Lung (tissue), 12 donors: Measurements from ENCODE around the gene SDR42E2. TPM values are rescaled to one million over a fixed set of nuclear protein-coding genes. Genes with fewer than 3 reads are reported as not detected.

Experiments used
- ATAC-seq: fragments of 200-7000 bp; cut with Tn5 transposase; one replicate; pipeline ENCODE4 v1.9.1; 2020; ENCODE audit warnings: moderate number of reproducible peaks; ENCODE audit not compliant: insufficient read depth, low FRiP score
- DNase-seq, 3 donors: peaks; one replicate each; pipeline ENCODE4 v3.0.0-alpha.2; 2013 to 2017
- H3K27ac ChIP-seq, 2 donors: one replicate each; pipeline ENCODE4 v1.5.1; 2013; ENCODE audit warnings: mild to moderate bottlenecking in 2 of 2, moderate library complexity in 2 of 2, control low read depth in 1 of 2, inconsistent platforms in 1 of 2, low read depth in 1 of 2, low read length in 1 of 2
- H3K27me3 ChIP-seq, 3 donors: one replicate each; pipeline ENCODE4 v1.5.1; 2013; ENCODE audit warnings: low read length in 2 of 3; ENCODE audit not compliant: control insufficient read depth in 3 of 3, insufficient read depth in 3 of 3
- H3K36me3 ChIP-seq, 4 donors: one replicate each; pipeline ENCODE4 v1.5.1; 2013; ENCODE audit warnings: low read length in 4 of 4, mild to moderate bottlenecking in 1 of 4, moderate library complexity in 1 of 4; ENCODE audit not compliant: control insufficient read depth in 4 of 4, insufficient read depth in 4 of 4
- H3K4me1 ChIP-seq, 5 donors: one replicate each; pipeline ENCODE4 v1.5.1; 2013; ENCODE audit warnings: low read length in 5 of 5, mild to moderate bottlenecking in 2 of 5, moderate library complexity in 1 of 5; ENCODE audit not compliant: control insufficient read depth in 5 of 5, insufficient read depth in 5 of 5
- H3K4me3 ChIP-seq: one replicate; pipeline ENCODE4 v1.5.1; 2013; ENCODE audit warnings: mild to moderate bottlenecking, control low read depth, moderate library complexity
- H3K9ac ChIP-seq, 2 donors: one replicate each; pipeline ENCODE4 v1.5.1; 2013; ENCODE audit warnings: low read length in 2 of 2, control low read depth in 1 of 2; ENCODE audit not compliant: insufficient read depth in 1 of 2
- H3K9me3 ChIP-seq, 4 donors: one replicate each; pipeline ENCODE4 v1.5.1; 2013; ENCODE audit warnings: low read length in 3 of 4, mild to moderate bottlenecking in 1 of 4, moderate library complexity in 1 of 4; ENCODE audit not compliant: control insufficient read depth in 4 of 4, insufficient read depth in 3 of 4
- WGBS, 2 donors: extraction: QIAGEN DNeasy Blood & Tissue Kit; methylation state at CpG; one replicate each; pipeline ENCODE4 v1.1.7; 2013; 5-methylcytosine and 5-hydroxymethylcytosine counted together
- polyA plus RNA-seq, 2 donors: library from polyadenylated mRNA; stranded (reverse); fragments of 200-250 nt; gene quantifications; one replicate each; pipeline ENCODE4 v1.2.1, GENCODE V29; 2013
- total RNA-seq, 2 donors: library from RNA; depleted of rRNA in 1 of 2; stranded (reverse); fragments of >200 nt in 1 of 2; gene quantifications; one replicate each; pipeline ENCODE4 v1.2.1, GENCODE V29; 2014 to 2021
- TF ChIP-seq, protein P1 (sequence below): IDR thresholded peaks from 2 replicates; pipeline ENCODE4 v1.5.1; 2012; ENCODE audit warnings: mild to moderate bottlenecking; ENCODE audit errors: control extremely low read depth, extremely low read depth
- donor health status: control.
- donor health status: control.
- donor health status: Bipolar disorder and iron deficiency.
- donor health status: healthy.
- donor health status: DM: yes; HTN: yes; CAD: no.

Gene SDR42E2
- total and polyA plus RNA-seq, 4 donors, result 0.10 to 0.64 (median 0.11) TPM; not detected in 1

DNA sequence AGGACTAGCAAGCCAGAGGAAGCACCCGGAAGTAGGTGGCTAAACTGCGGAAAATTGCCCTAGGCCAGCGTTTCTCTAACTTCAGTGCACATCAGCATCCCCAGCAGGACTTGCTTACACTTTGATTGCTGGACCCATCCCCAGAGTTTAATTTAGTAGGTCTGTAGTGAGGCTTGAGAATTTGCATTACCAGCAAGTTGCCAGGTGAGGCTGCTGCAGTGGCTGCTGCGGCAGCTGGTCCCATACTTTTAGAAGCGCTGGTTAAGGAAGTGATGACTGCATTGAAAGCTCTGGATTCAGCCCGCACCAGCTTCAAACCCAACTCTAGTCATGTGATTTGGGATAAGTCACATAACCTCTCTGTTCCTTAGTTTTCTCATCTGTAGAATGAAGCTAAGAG, 48.0 kb downstream of the SDR42E2 start:
- ATAC-seq, result no peak
- peaks cover 0 to 7% (median 3%) of the 10 kb centered on the region in 4 donors for H3K36me3 ChIP-seq
- H3K9me3 ChIP-seq, result peaks cover 0 to 3% (median 0%) of the 10 kb centered on the region in 4 donors
- no peak overlapping the region for H3K9ac ChIP-seq
- no peak overlapping the region for H3K27ac ChIP-seq
- H3K27me3 ChIP-seq, result no peaks in the 10 kb centered on the region
- DNase-seq, result no peak
- TF ChIP-seq, protein P1, sequence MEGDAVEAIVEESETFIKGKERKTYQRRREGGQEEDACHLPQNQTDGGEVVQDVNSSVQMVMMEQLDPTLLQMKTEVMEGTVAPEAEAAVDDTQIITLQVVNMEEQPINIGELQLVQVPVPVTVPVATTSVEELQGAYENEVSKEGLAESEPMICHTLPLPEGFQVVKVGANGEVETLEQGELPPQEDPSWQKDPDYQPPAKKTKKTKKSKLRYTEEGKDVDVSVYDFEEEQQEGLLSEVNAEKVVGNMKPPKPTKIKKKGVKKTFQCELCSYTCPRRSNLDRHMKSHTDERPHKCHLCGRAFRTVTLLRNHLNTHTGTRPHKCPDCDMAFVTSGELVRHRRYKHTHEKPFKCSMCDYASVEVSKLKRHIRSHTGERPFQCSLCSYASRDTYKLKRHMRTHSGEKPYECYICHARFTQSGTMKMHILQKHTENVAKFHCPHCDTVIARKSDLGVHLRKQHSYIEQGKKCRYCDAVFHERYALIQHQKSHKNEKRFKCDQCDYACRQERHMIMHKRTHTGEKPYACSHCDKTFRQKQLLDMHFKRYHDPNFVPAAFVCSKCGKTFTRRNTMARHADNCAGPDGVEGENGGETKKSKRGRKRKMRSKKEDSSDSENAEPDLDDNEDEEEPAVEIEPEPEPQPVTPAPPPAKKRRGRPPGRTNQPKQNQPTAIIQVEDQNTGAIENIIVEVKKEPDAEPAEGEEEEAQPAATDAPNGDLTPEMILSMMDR, result no peak
- 96 to 97% methylated on average over 6 of the region's 6 CpGs for WGBS, 2 donors
- no peak overlapping the region for H3K4me3 ChIP-seq
- H3K4me1 ChIP-seq, result peaks cover 0 to 14% (median 8%) of the 10 kb centered on the region in 5 donors

DNA sequence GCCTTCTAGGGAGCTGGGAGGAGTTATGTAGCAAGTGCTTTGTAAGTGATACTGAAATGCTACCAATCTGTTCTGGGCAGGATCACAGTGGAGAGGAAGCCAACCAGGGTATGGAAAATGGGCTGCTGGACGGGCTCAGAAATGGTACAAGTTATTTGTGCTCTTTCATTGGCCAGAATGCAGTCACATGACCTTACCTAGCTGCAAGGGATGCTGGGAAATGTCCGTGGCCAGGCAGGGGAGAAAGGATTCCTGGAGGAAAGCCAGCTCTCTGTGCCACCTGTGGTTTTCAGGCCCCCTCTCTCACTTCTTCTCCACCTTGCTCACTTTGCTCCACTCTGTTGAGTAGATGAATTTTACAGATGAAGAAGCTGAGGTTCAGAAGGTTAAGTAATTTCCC, 48.5 kb downstream of the SDR42E2 start:
- Histone ChIP-seq H3K9me3 (peaks cover 0 to 3% (median 0%) of the 10 kb centered on the region in 4 donors), H3K36me3 (peaks cover 0 to 7% (median 3%) of the 10 kb centered on the region in 4 donors), H3K27ac (no peak overlapping the region), H3K9ac (no peak overlapping the region), H3K27me3 (no peaks in the 10 kb centered on the region), H3K4me1 (peaks cover 0 to 15% (median 8%) of the 10 kb centered on the region in 5 donors), H3K4me3 (no peak overlapping the region)
- no peak for DNase-seq
- WGBS, 2 donors, result 79 to 97% methylated on average over 2 of the region's 2 CpGs
- no peak for ATAC-seq
- TF ChIP-seq, protein P1, result no peak

DNA sequence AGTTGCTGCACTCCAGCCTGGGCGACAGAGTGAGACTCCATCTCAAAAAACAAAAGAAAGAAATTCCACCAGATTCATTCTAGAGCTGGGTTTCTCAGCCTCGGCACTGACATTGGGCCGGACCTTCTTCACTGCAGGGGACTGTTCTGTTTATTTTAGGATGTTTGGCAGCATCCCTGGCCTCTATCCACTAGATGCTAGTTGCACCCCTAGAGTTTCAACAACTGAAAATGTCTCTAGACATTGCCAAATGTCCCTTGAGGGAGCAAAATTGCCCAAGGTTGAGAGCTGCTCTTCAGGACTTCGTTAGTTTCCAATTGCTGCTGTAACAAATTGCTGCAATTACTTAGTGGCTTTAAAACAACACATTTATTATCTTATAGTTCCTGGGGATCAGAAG, 50.9 kb downstream of the SDR42E2 start:
- 67 to 77% methylated on average over 4 of the region's 4 CpGs for WGBS, 2 donors
- Histone ChIP-seq H3K36me3 (peaks cover 0 to 7% (median 3%) of the 10 kb centered on the region in 4 donors), H3K27ac (no peak overlapping the region), H3K9ac (no peak overlapping the region), H3K27me3 (no peaks in the 10 kb centered on the region), H3K4me3 (no peak overlapping the region), H3K4me1 (peaks cover 0 to 18% (median under 1%) of the 10 kb centered on the region in 5 donors), H3K9me3 (peaks cover 0 to 3% (median 0%) of the 10 kb centered on the region in 4 donors)
- no peak for DNase-seq
- no peak for ATAC-seq
- TF ChIP-seq, protein P1, result no peak

DNA sequence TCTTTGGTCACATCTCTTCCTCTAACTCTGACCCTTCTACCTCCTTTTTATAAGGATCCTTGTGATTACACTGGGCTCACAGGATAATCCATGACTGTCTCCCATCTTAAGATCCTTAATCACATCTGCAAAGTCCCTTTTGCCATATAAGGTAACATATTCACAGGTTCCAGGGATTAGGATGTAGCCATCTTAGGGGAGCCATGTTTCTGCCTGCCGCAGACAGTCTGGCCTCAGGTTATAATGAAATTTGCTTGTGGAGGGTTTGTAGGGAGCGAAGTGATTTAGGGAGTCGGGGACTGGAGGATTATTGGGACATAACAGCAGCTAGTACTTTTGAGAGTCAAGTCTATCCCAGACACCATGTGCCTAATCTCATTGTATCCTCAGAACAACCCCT, 51.5 kb downstream of the SDR42E2 start:
- H3K27me3 ChIP-seq, result no peaks in the 10 kb centered on the region
- WGBS, 2 donors, result 99% methylated on average over 3 of the region's 3 CpGs
- H3K9ac ChIP-seq, result no peak overlapping the region
- TF ChIP-seq, protein P1, result no peak
- peaks cover 0 to 19% (median 0%) of the 10 kb centered on the region in 5 donors for H3K4me1 ChIP-seq
- H3K4me3 ChIP-seq, result no peak overlapping the region
- H3K9me3 ChIP-seq, result peaks cover 0 to 3% (median 0%) of the 10 kb centered on the region in 4 donors
- no peak overlapping the region for H3K27ac ChIP-seq
- DNase-seq, result no peak
- no peak for ATAC-seq
- H3K36me3 ChIP-seq, result peaks cover 0 to 7% (median 3%) of the 10 kb centered on the region in 4 donors
